ENCODE data around the gene CC2D2A. TPM values are rescaled to one million over a fixed set of nuclear protein-coding genes. Genes with fewer than 3 reads are reported as not detected.

CC2D2A gene
- total RNA-seq, 1 donor from 2014 or later: 9.6 TPM

- intact Hi-C loops (cut with micrococcal nuclease): no loop called here
- Histone ChIP-seq H3K9me3 (replicated peaks) (no peaks in the 10 kb centered on the region), H3K27ac (replicated peaks) (no peak overlapping the region), H3K36me3 (no peaks in the 10 kb centered on the region), H3K4me1 (peaks cover 37% of the 10 kb centered on the region), H3K27me3 (ENCODE audit: low read depth) (no peaks in the 10 kb centered on the region), H3K4me3 (peak overlapping the region; percentile 18)
- no peak for DNase-seq
- TF ChIP-seq, protein P1, sequence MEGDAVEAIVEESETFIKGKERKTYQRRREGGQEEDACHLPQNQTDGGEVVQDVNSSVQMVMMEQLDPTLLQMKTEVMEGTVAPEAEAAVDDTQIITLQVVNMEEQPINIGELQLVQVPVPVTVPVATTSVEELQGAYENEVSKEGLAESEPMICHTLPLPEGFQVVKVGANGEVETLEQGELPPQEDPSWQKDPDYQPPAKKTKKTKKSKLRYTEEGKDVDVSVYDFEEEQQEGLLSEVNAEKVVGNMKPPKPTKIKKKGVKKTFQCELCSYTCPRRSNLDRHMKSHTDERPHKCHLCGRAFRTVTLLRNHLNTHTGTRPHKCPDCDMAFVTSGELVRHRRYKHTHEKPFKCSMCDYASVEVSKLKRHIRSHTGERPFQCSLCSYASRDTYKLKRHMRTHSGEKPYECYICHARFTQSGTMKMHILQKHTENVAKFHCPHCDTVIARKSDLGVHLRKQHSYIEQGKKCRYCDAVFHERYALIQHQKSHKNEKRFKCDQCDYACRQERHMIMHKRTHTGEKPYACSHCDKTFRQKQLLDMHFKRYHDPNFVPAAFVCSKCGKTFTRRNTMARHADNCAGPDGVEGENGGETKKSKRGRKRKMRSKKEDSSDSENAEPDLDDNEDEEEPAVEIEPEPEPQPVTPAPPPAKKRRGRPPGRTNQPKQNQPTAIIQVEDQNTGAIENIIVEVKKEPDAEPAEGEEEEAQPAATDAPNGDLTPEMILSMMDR (IDR thresholded peaks at IDR 0.05; ENCODE audit: borderline replicate concordance): no peak
These were observed 3.1 kb upstream of the CC2D2A start for GRCh38 chr4:15466596-15466995.

GRCh38 chr4:15470128-15470475, 420 bp downstream of the CC2D2A start:
- Histone ChIP-seq H3K4me1 (peaks cover 40% of the 10 kb centered on the region), H3K9me3 (replicated peaks) (no peaks in the 10 kb centered on the region), H3K36me3 (no peaks in the 10 kb centered on the region), H3K27me3 (ENCODE audit: low read depth) (no peaks in the 10 kb centered on the region), H3K27ac (replicated peaks) (peak overlapping the region; percentile 73), H3K4me3 (peak overlapping the region; percentile 71)
- intact Hi-C loops (cut with micrococcal nuclease): no loop called here
- TF ChIP-seq, protein P1 (IDR thresholded peaks at IDR 0.05; ENCODE audit: borderline replicate concordance): no peak
- DNase-seq: no peak

GRCh38 chr4:15476396-15476795, 6.7 kb downstream of the CC2D2A start:
- H3K36me3 ChIP-seq: peaks cover 17% of the 10 kb centered on the region
- DNase-seq: no peak
- no peaks in the 10 kb centered on the region for H3K27me3 ChIP-seq (ENCODE audit: low read depth)
- TF ChIP-seq, protein P1 (IDR thresholded peaks at IDR 0.05; ENCODE audit: borderline replicate concordance): no peak
- no peak overlapping the region for H3K27ac ChIP-seq (replicated peaks)
- H3K4me1 ChIP-seq: peaks cover 14% of the 10 kb centered on the region
- H3K9me3 ChIP-seq (replicated peaks): no peaks in the 10 kb centered on the region
- H3K4me3 ChIP-seq: no peak overlapping the region
- intact Hi-C loops (cut with micrococcal nuclease): no loop called here

- intact Hi-C loops (cut with micrococcal nuclease): no loop called here
These were observed 9.0 kb downstream of the CC2D2A start for GRCh38 chr4:15478724-15479088.

GRCh38 chr4:15479089-15479912, 9.6 kb downstream of the CC2D2A start:
- Histone ChIP-seq H3K36me3 (peaks cover 24% of the 10 kb centered on the region), H3K27ac (replicated peaks) (peak overlapping the region; percentile 77), H3K4me1 (peaks cover 18% of the 10 kb centered on the region), H3K4me3 (peak overlapping the region; percentile 59), H3K27me3 (ENCODE audit: low read depth) (no peaks in the 10 kb centered on the region), H3K9me3 (replicated peaks) (no peaks in the 10 kb centered on the region)
- TF ChIP-seq, protein P1 (IDR thresholded peaks at IDR 0.05; ENCODE audit: borderline replicate concordance): peak; percentile 72
- no peak for DNase-seq
- intact Hi-C loops (cut with micrococcal nuclease): no loop called here

More at GRCh38 chr4:15478724-15479088, 9.0 kb downstream of the CC2D2A start:
- H3K36me3 ChIP-seq: peaks cover 24% of the 10 kb centered on the region
- H3K4me3 ChIP-seq: no peak overlapping the region
- H3K9me3 ChIP-seq (replicated peaks): no peaks in the 10 kb centered on the region
- DNase-seq: no peak
- H3K27me3 ChIP-seq (ENCODE audit: low read depth): no peaks in the 10 kb centered on the region
- TF ChIP-seq, protein P1 (IDR thresholded peaks at IDR 0.05; ENCODE audit: borderline replicate concordance): no peak
- peaks cover 18% of the 10 kb centered on the region for H3K4me1 ChIP-seq
- no peak overlapping the region for H3K27ac ChIP-seq (replicated peaks)
